VCaP (cell line): Measurements from ENCODE around the gene CNOT11.
A peak's percentile ranks its signal among the peaks of the same experiment; 100 is the strongest.

Source experiments
- H3K27ac ChIP-seq: fragments of 450-650 bp; 2 replicates; pipeline ENCODE4 v1.5.1; 2017
- CTCF ChIP-seq: fragments of 450-650 bp; conservative IDR thresholded peaks from 2 replicates; pipeline ENCODE4 v1.5.1; 2017; ENCODE audit warnings: mild to moderate bottlenecking, moderate library complexity

Gene CNOT11

GRCh38 chr2:101230541-101231001 is 22.1 kb upstream of the CNOT11 start:
- no peak overlapping the region for H3K27ac ChIP-seq
- no peak for TF ChIP-seq CTCF

GRCh38 chr2:101231240-101231639 is 21.4 kb upstream of the CNOT11 start:
- no peak for TF ChIP-seq CTCF
- H3K27ac ChIP-seq, result no peak overlapping the region

- H3K27ac ChIP-seq, result no peak overlapping the region
- TF ChIP-seq CTCF, result no peak
These were observed 20.6 kb upstream of the CNOT11 start for GRCh38 chr2:101231937-101232730.

- no peak overlapping the region for H3K27ac ChIP-seq
- TF ChIP-seq CTCF, result no peak
These were observed 19.9 kb upstream of the CNOT11 start for GRCh38 chr2:101232770-101233169.

GRCh38 chr2:101234169-101234938 is 18.3 kb upstream of the CNOT11 start:
- TF ChIP-seq CTCF, result no peak
- peak overlapping the region; percentile 96 for H3K27ac ChIP-seq

- peak overlapping the region; percentile 96 for H3K27ac ChIP-seq
These were observed 16.7 kb upstream of the CNOT11 start for GRCh38 chr2:101235956-101236355.

GRCh38 chr2:101237944-101238343 is 14.7 kb upstream of the CNOT11 start:
- peak overlapping the region; percentile 96 for H3K27ac ChIP-seq

GRCh38 chr2:101238930-101239759 is 13.5 kb upstream of the CNOT11 start:
- H3K27ac ChIP-seq, result peak overlapping the region; percentile 96
- TF ChIP-seq CTCF, result no peak

GRCh38 chr2:101239760-101240118 is 12.9 kb upstream of the CNOT11 start:
- H3K27ac ChIP-seq, result peak overlapping the region; percentile 96
